Activated CD4-positive, alpha-beta T cell treated with anti-CD3 and anti-CD28 coated beads for 4 hours (primary cell): ENCODE results near the gene HOXC9.
A peak's percentile ranks its signal among the peaks of the same experiment; 100 is the strongest.

Experiments
- DNase-seq, 2 donors: peaks; one replicate each; pipeline ENCODE4 v3.0.0-alpha.2; 2020

Gene HOXC9

DNA sequence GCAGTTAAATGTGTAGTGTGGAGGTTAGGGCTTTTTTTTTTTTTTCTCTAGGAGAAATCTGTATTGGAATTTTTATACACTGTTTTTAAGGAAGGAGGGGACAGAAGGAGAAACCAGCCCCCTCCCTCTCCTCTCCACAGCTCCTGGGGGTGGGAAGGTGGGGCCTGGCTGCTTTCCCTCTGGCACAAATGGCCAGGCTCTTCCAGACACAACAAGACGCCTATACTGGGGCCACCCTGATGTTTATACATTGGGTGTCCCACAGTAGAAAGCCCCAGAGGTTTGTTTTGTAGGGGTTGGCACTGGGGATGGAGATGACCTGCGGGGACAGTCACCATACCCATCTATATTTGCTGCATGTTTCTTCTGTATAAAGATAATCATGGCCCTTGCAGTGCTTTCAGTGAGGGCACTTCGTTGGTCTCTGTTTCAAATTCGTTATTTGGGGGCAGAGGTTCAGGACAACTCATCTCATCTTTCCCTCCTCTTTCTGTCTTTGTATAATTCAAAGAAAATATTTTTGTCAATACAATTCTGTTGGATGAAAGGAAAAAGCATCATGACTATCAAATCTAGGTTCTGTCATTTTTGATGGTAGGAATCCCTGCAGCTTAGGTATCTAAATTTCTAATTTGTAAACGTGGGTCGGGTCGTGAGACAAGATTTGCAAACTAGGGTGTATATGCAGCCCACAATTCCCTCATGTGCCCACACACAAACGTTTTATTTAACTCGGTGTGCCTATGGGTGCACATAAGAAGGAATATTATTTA is 23.0 kb upstream of the HOXC9 start:
- DNase-seq = no peak

DNA sequence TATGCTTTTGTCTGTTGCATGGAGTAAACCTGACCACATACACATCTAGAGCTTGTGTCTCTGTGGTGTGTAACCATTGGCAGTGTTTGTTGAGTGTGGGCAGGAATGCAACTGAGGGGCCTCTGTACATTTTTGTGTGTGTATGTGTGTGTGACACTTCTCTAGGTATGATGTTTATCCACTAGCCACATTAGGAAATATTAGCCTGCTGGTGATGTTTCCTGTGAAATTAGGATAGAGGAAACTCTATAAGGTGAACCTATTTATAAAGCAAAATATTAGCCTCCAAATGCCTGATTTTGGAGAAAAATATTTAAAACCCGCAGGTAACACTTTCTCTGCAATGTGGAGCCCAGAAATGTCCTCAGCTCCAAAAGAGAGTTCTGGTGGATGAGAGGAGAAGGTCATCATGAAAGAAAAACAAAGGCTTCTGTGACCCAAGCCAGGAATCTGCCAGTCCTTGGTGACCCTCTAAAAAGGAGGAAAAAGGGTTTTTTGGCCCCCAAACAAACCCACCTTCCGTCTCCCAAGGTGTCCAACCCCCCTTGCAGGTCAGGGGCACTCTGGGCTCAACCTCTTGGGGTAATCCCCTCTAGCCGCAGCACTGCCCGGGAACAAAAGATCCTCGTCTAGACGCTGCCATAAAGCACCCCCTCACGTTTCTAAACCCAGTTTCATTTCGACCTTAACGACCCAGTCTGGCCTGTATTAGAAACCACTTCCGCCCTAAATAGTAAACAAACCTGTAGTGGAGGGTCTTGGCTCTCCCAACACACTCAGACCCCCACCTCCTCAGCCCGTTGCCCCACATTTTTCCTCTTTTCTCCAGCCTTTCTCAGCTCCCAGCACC is 22.1 kb upstream of the HOXC9 start:
- no peak for DNase-seq

DNA sequence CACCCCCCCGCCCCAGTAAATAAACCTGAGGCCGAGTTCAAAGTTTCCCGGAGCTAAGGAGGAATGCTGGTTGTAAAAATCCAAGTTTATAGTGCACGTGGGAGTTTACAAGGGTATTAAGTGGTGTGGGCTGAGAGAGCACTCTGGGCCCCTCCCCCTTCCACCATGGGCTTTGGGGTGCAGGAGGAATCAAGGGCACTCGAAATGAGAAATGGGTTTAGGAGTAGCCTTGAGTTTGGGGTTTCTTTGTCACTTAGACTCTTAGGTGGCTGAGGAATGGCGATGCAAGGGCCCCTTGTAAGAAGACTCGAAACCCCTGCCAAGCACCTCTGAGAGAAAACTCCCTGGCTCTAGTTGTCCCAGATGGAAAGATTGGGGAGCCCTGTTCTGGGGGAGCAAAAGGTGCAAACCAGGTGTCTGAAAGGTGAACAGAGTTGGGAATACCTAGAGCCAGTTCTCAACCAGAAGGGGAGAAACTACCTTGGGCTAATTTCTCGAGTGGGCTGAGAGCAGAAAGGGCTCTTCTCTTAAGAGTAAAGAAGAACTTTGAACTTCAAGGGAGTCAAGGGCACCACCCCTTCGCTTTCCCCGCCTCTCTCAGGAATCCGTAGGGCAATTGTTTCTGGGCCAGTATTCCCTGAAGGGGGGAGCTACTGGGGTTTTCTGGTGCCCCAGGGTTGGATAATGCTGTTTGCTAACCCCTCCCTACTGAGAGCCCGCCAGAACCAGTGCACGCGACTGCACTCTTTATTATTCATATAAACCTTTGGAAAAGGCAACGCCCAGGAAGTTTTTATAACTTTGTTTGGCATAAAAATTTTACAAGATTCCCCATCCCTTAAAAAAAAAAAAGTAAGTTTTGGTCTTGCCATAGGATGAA is 21.2 kb upstream of the HOXC9 start:
- no peak for DNase-seq

DNA sequence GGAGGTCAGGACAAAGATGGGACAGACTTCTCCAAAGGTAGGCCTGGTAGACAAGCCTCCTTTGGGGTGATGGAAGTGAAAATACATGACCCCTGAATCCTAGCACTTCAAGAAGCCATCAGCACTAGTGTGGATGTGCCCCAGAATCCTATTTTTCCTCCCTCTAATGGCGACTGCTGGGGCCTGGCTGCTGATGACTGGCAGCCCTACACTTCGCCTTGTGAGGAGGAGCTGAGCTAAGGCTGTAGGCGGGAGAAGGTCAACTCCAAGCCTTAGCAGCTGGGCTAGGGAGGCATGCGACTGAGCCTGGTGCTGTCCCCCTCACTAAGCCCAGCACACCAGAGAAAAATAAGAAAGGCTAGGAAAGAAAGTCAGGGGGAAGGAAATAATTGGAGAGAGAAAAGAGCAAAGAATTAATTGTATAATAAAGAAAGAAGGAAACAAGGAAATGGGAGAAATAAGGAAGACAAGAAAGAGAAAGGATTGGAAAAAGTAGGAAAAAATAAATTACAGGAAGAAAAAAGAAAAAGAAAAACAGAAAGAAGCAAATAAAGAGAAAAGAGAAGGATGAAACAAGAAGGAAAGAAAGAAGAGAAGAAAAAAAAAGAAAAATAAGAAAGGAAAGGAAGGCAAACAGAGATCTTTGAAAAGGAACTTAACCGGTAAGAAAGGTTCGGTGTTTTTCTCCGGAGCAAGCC is 19.7 kb upstream of the HOXC9 start:
- no peak for DNase-seq

DNA sequence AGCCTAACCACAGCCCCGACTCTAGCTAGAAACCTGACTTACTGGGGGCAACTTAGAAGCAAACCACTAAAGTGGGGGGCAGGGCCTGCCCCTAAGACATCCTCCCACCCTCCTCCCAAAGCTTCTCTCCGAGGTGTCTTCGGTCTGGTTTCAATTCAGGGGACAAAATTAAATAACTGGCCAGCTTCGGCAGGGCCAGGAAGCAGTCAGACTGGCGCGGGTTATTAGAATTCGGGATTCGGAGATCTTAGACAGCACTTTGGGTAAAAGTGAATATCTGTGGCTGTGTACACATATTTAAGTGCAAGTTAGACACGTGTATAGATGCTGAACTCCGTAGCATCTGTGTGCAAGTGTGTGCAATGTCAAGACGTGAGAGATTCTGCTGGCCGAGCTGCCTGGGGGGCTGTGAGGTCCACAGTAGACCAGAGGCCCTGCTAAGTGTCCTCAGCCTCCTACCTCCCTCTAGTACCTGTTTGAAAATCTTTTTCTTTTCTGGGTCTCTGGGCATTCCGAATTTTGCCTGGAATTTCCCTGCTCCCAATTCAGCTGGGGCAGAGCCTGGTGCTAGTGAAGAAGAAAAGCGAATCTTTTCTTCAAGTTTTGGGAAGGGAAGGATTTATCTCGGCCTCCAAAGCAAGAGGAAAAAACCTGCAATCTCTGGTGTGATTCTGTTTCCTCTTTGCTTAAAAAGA is 19.0 kb upstream of the HOXC9 start:
- no peak for DNase-seq

DNA sequence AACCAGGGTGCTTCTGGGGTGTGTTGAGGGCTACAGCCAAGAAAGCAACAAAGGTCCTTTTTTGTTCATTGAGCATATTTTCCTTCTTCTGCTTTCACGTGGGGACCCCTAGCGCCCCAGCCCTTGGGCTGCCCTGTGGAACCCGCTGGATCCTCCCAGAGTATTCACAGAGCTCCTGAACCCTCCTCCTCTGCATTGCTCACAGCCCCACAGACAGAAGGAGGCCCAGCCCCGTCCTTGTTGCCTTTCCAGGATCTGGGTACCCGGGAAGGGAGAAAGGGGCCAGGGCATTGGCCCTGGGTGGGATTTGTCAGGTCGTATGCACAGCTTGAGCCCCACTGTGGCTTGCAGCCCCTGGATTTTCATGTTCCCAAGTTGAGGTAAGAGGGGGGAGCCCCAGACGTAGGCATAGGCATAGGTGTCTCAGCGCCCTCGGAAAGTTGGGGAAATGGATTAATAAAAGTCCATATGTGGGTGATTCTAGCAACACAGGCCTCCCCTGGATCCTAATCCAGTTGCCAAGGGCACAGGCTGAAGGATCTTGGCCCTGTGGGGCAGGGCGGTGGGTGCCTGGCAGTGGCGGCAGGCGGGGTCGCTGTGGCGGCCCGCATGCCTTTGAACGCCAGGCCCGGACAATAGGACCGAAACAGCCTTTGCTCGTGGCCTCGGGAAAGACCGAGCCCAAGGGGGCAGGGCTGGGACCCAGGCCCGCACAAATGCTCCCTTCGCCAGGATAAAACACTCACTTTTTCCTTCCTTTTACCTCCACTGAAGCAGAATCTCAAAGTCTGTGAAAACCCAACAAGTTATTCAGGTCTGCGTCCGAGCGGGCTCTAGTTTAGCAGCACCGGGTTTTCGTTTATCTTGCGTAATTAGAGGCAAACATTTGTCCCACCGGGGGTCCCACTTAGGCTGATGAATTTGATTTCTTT is 18.1 kb upstream of the HOXC9 start:
- DNase-seq = no peak

DNA sequence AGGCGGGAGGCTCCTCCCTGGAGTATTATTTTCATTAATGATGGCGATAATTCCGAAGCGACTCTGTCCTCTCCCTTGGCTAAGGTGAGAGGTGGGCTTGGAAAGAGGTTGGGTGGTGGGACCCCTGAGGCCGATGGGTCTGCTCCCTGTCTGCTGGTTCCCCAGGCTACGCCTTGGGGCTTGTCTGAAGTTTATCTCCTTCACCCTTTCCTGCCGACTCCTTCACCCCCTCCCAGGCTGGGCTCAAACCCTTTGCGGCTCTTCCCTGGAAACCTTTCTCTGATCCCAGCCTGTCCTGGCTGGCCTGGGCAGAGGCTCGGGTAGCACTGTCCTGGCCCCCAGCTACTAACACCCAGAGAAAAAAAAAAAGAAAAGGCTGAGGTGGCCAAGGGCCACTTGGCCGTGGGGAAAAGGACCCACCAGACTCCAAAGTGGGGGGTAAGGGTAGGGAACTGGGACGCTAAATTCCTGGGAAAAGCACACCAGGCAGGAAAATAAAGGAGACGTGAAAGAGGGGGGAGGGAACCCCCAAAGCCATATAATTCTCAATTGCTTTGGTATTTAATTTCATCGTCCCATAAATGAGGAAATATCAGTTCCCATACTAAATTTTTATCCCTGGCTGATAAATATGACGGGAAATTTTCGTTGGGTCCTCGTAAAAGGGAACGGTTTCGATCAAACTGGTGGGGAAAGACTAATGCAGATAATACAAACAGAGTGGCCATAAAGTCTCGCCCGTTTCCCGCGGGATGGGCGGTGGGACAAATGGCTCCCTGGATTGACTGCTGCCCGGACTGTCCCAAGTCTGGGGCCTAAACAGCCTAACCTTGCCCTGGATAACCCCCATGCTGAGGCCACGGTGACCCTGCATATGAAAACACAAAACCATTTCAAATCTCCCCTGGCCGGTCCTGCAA is 17.1 kb upstream of the HOXC9 start:
- DNase-seq = no peak

DNA sequence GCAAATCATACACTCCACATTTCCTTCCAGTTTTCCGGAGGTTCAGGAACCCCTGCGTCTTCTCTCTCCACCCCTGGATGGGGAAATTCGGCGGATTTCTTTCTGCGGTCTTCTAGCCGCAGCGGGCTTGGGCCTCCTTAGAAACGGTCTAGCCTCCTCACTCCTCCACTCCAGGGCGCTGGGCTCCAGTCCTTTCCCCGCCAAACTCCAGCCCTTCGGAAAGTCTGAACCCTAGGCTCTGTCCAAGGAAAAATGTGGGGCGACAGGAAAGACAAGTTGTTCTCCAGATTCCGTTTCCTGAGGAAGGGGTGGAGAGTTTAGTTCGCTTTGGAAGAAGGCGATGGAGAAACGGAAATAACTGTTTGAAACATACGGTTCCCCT is 16.4 kb upstream of the HOXC9 start:
- DNase-seq = no peak

DNA sequence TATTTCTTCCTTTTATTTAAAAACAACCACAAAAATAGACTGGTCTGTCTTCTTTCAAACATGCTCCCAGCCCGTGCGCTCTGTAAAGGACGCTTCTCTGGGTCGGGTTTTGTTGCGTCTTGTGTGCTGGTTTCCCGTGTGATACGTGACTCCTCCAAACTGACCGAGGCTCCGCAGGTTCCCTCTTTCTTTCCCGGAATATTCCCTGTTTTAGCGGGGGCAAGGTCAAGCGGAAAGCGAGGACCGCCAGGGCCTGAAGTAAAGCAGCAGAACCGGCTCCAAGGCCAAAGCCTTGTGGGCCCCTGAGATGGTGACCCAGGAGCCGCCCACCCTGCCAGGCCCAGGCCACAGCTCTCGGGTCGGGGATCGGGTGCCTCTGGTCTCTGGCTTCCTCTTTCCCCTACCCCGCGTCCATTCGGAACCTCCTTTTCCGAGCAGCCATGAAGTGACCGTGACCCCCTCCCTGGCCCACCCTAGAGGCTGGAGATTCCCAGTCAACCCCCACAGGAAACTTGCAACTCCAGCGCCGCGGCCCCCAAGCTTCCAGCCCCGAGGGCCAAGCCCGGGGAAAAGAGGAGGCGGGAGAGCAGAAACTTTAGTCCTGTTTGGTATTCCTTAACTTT is 15.9 kb upstream of the HOXC9 start:
- no peak for DNase-seq

DNA sequence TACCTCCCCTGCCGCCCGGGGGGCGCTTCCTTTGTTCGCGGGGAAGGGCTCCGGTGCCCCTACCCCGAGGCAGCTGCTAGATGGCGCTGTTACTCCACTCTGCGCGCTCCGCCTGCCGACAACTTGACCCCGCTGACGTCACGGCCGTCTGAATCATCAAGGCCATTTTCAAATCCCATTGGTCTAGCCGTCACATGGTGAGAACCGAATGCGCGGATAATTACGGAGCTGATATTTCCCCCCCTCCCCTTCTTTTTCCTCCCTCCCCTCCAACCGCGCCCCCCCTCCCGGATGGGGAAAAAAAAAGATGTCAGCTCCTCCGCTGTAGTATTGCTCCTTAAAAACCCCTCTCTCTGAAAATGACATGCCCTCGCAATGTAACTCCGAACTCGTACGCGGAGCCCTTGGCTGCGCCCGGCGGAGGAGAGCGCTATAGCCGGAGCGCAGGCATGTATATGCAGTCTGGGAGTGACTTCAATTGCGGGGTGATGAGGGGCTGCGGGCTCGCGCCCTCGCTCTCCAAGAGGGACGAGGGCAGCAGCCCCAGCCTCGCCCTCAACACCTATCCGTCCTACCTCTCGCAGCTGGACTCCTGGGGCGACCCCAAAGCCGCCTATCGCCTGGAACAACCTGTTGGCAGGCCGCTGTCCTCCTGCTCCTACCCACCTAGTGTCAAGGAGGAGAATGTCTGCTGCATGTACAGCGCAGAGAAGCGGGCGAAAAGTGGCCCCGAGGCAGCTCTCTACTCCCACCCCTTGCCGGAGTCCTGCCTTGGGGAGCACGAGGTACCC is 14.9 kb upstream of the HOXC9 start, which contains the start of gene HOXC10:
Gene HOXC10 (plus strand): TSS at position 246 of the 791 bp plus-strand sequence. CDS start 114 bp downstream, at position 360.
- DNase-seq = peak; percentile 65 to 76

DNA sequence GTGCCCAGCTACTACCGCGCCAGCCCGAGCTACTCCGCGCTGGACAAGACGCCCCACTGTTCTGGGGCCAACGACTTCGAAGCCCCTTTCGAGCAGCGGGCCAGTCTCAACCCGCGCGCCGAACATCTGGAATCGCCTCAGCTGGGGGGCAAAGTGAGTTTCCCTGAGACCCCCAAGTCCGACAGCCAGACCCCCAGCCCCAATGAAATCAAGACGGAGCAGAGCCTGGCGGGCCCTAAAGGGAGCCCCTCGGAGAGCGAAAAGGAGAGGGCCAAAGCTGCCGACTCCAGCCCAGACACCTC is 14.3 kb upstream of the HOXC9 start:
- DNase-seq = no peak

DNA sequence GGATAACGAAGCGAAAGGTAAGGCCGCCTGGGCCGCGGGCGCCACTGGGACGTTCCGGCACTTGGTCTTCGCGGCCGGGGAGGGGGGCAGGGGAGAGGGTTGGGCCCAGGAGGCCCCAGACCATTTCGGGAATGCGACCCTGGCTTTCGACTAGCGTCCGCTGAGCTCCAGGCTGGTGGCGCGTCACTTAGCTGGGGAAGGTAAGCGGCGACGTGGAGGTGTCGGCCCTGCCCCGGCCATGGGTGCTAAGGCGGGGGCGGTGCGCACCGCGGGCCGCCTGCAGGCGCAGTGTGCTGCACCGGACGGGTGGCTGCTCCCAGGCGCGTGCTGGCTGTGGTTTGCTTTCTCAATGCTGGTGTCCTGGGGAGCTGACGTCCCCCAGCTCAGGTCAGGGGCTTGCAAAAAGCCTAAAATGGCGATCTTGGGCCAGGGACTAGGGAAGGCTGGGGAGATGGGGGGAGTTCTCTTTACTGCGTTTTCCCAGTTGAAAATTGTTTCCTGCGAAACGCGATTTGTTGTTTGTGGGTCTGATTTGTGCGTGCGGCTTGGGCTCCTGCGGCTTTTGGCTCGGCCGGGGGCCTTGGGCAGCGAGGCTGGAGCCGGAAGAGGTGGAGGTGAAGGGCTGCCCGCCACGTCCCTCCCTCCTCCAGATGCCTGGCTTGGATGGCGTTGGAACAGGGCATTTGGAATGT is 13.8 kb upstream of the HOXC9 start:
- DNase-seq = no peak

DNA sequence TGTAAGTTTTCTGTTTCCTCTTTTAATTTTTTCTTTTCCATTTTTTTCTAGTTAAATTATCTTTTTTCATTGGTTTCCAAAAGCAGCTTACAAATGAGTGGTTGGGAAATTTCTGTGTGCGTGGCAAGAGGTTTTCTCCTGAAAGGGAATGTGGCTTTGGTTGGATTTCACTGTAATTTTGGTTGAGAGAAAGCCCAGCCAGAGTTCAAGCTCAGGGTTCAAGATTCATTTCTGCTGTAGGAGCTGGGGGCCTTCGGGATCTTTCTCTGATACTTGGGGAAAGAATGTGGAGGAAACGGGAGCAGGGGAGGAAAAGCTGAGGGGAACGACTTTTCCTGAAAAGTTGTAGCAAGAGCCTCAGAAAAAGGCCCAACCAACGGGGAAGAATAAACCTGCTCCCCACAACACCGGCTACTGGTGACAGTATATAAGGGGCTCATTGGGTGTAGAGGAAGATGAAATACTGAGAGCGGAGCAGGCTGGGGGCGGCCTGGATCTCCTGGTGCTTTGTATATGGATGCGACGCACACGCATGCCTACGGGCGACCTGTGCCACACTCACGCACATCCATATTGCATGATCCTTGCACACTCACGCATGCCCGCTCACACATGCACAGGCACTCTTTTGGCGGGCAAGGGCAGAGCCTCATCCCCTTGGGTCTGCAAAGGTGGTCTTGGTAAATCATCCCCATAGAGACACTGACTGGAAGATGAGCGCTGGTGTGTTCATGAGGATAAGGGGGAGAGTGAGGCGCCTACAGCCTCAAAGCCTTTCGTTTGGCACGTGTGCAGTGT is 13.1 kb upstream of the HOXC9 start:
- no peak for DNase-seq

DNA sequence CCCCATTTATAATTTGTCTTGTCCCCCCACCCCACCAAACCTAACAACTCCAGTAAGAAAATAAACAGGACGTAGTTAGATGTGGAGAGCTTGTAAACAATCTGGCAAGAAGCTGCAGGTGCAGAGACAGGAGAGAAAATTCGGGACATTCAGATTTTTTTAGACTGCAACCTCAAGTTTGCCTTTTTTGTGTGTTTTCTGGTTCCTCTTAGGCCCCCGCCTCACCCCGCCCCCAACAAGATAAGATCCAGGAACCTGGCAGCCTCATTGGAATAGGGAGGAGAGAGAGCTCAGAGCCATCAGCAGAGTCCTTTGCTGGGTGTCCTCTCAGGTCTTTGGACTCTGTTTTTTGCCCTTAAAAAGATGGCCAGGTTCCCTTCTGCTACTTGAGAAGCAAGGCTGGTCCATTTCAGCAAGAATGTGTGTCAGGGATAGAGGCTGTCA is 12.2 kb upstream of the HOXC9 start:
- no peak for DNase-seq

DNA sequence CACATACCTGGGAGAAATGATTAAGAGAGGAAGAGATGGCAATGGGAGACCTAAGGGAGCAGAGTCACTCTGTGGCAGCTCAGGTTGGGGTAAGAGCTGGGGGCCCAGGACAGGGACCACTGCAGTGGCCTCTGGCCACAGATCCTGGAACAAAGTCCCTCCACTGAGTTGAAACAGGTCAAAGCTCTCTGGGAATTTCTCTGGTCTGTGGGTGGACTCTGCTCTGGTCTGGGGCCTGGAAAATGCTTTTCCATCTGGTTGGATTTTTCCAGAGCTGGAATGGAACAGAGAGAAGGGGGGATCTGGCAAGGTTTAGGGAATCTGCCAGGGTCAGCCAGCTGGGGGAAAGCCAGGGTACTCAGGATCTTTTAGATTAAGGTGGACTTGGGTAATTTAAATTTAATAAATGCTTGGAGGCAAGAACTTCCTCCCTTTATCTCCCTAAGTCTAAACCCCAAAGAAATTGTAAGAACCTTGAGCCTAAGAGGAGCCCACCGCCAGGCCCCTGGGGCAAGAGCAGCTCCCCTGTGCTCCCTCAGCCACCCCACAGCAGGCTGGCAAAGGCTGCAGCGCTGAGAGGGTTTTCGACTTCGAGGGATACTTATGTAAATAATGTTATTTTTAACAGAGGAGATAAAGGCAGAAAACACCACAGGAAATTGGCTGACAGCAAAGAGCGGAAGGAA is 11.3 kb upstream of the HOXC9 start:
- DNase-seq = no peak
